Measurements from ENCODE around the gene SSPN.

DNA sequence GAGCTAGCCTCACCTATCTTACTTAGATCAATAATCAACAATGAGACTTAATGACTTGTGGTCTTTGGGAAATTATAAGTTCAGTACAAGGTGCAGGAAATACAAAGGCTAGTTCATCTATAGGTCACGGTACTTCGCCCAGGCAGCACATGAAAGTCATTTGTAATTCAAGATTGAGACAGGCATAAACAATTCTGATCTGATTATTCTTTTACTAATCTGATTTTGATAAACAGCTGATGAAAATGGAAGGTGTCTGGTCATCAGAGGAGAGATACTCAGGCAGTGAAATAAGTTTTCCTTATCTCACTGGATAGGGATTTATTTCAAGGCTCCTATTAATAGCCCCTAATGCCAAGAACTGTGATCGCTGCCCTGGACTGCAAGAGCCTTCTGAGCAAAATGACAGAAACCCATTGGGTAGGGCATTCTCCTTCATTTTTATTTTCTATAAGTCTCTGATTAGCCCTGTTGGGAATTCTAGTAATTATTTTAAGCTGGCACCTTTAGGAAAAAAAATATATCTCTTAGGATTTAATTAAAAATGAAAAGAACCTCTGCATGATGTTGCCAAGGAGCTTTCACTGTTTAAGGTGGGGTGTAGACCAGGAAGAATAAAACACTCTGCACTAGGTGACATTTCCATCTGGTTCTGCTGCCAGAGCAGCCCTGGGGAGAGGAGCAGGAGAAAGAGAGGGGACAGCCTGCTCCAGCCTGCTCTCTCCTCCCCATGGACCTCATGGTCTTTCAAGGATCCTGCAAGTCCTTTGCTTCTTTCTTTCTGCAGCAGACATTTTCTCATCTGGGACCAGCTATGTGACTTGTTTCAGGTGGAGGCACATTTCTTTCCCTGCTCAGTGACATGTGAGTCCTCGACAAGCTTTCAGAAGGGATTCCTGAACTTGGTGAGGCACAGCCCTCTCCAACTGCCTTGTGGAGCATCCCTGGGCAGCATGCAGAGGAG is 44.8 kb downstream of the SSPN start:
- TF ChIP-seq, protein P1, sequence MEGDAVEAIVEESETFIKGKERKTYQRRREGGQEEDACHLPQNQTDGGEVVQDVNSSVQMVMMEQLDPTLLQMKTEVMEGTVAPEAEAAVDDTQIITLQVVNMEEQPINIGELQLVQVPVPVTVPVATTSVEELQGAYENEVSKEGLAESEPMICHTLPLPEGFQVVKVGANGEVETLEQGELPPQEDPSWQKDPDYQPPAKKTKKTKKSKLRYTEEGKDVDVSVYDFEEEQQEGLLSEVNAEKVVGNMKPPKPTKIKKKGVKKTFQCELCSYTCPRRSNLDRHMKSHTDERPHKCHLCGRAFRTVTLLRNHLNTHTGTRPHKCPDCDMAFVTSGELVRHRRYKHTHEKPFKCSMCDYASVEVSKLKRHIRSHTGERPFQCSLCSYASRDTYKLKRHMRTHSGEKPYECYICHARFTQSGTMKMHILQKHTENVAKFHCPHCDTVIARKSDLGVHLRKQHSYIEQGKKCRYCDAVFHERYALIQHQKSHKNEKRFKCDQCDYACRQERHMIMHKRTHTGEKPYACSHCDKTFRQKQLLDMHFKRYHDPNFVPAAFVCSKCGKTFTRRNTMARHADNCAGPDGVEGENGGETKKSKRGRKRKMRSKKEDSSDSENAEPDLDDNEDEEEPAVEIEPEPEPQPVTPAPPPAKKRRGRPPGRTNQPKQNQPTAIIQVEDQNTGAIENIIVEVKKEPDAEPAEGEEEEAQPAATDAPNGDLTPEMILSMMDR (IDR thresholded peaks at IDR 0.05; ENCODE audit: borderline replicate concordance, extremely low read depth, low read length, poor library complexity, severe bottlenecking), result no peak
- no peak for TF ChIP-seq EZH2 (IDR thresholded peaks at IDR 0.05; ENCODE audit: borderline replicate concordance, low read depth, low read length, severe bottlenecking)
